NCI-H774 (cell line): ENCODE results near the gene LMBR1.
"Not testable (repeated sequence)": the region's sequence is repeated elsewhere in the genome, so short reads cannot be mapped to it uniquely, and the experiment has no call there.

Experiments
- DNase-seq: peaks from one replicate; lab custom pipeline; 2025; lab: John Stamatoyannopoulos, UW

The LMBR1 gene

DNA sequence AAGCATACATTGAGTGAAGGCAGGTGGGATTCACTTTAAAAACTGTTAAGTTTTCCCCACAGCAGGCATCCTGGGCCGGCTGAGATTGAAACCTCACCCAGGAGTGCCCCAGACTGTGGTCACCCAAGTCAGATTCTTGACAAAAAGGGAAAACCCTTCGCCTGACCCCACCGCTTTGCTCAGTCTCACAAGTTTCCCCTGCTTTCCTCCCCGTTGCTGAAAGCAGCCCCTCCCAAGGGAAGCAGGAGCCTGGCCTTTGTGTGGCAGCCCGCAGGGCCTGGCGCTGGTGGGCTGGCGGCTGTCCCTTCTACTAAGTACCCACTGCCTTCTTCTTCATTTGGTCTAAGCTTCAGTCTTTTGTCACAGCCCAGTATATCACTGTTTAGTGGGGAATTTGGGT, 236.4 kb downstream of the LMBR1 start:
- DNase-seq = no peak

DNA sequence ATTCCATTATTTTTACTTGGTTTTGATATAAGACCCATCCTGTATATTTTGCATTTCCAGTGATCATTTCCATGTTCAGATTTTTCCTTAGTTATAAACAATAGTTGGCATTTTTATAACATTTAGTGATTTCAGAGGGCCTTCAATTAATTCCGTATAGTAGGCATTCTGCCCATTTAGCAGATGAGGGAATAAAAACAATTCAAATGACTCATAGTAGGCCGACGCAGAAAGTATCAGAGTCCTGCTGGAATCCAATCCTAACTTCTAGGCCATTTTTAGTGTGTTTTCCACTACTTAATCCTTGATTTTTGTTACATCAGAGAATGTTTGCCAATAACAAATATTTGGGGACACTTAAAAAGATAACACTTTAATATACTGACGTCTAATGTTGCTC, 237.0 kb downstream of the LMBR1 start:
- DNase-seq = no peak

DNA sequence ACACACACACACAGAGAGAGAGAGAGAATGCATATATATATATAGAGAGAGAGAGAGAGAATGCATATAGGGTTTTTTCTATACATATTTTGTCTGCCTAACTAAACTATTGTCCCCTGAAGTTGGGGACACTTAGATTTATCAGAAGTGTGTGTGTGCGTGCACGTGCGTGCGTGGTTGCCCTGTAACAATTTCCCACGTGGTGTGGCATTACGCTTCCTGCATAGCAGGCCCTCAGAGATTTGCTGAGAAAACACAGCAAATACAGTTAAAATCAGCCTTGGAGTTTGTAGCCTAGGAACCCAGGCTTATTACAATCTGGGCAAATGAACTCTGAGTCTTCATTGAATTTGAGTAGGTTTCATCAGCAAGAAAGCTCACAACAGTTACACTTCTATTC, 237.7 kb downstream of the LMBR1 start:
- no peak for DNase-seq

DNA sequence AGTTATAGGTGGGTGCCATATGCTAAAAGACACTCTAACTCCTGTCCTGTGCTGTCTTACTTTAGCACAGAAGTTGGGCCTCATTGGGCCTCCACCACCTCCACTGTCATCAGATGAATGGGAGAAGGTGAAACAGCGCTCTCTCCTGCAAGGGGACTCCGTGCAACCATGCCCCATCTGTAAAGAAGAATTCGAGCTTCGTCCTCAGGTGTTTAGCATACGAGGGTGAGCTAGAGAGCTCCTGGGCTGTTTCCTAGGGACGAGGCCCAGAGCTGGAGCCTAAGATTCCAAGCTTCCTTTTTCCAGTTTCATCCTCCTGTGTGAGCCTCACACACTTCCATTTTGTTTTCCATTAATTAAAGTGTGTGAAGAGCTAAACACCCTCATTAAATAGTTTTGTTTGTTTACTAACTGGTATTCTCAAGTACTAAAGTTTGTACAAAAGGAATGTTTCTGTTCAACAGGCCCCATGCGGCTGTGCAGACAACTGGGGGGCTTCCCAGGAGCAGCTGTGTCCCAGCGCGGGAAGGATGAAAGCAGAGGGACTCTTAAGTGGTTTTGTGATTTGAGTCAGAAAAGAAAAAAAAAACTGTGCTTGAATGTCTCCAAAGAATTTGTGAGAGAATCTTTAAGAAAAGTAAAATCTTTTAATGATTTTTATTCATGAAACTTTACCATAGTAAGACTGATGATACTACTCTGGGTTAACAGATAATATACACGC, 238.3 kb downstream of the LMBR1 start:
- DNase-seq = no peak

DNA sequence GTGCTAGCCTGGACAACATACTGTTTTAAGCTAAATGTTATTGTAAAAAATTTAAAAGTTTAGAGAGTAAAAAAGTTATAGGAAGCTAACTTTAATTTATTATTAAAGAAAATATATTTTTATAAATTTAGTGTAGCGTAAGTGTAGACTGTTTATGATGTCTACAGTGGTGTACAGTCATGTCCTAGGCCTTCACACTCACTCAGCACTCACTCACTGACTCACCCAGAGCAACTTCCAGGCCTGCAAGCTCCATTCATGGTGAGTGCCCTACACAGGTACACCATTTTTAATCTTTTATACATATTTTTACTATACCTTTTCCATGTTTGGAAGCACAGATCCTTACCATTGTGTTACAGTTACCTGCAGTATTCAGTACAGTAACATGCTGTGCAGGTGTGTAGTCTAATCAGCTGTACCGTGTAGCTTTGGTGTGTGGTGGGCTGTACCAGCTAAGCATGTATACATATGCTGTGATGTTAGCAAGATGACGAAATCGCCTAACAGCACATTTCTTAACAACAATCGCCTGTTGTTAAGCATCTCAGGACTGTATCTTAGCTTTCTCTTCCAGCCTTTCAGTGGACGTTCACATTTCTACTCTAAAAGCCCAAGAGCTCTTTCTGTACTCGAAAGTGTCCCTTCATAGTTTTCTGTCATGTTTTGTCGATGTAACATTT, 240.0 kb downstream of the LMBR1 start:
- no peak for DNase-seq

DNA sequence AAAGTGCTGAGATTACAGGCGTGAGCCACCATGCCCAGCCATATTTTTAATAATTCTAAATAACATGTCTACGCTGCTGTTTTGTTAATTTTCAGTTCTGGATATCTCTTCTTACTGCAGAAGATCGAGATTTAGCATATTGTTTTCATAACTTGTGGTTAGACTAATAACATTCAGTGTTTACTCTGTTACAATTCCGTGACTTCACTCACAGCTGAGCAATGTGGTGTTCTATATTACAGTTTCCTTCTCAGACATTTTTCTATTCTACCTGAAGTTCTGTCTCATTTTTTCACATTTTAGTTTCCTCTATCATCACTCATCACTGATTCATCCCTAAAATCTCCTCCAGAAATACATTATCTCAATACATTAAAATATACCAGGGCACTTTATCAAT, 241.5 kb downstream of the LMBR1 start:
- no peak for DNase-seq

GRCh38 chr7:156650042-156650441, 242.9 kb downstream of the LMBR1 start:
- no peak for DNase-seq

DNA sequence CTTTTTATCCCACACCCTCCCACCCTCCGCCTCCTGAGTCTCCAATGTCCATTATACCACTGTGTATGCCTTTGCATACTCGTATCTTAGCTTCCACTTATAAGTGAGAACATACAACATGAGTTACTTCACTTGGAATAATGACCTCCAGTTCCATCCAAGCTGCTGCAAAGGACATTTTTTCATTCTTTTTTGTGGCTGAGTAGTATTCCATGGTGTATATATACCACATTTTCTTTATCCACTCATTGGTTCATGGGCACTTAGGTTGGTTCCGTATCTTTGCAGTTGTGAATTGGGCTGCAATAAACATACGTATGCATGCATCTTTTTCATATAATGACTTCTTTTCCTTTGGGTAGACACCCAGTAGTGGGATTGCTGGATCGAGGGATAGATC, 245.7 kb downstream of the LMBR1 start:
- DNase-seq = not testable (repeated sequence)

GRCh38 chr7:156642306-156643045, 250.5 kb downstream of the LMBR1 start:
- no peak for DNase-seq

- peak; percentile 19 for DNase-seq
These were observed 252.0 kb downstream of the LMBR1 start for GRCh38 chr7:156640949-156641485.

DNA sequence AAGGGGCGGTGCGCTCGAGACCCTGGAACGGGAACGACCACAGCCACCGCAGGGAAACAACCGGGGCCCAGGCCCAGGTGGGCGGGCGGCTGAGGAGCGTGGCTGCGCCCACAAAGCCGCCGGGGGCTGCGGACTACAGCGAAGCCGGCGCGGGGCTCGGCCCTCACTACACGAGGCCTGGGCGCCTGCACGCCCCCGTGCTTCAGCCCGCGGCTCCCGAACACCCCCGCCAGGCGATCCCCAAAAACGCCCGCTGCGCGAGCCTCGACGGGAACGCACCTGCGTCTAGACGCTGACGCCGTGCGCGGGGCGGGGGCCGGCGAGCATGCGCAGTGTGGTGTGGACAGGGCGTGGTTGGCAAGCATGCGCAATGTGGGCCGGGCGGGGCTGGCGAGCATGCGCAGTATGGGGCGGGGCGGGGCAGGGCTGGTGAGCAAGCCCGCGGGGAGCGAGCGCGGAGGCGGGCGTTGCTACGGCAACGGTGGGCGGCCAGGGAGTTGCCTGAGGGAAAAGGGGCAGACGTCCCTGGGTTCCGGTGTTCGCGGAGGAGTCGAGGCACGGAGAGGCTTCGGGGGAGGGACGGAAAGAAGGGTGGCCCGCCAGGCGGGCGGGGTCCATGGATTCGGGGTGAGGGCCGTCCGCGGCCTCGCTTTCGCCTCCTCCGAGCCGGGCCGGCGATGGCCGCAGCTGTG, 252.6 kb downstream of the LMBR1 start, which contains the start of gene RNF32:
TSS of gene RNF32 (plus strand) at position 518 of the 692 bp plus-strand sequence. CDS start 3,104 bp downstream, outside the sequence.
- peak; percentile 94 for DNase-seq

DNA sequence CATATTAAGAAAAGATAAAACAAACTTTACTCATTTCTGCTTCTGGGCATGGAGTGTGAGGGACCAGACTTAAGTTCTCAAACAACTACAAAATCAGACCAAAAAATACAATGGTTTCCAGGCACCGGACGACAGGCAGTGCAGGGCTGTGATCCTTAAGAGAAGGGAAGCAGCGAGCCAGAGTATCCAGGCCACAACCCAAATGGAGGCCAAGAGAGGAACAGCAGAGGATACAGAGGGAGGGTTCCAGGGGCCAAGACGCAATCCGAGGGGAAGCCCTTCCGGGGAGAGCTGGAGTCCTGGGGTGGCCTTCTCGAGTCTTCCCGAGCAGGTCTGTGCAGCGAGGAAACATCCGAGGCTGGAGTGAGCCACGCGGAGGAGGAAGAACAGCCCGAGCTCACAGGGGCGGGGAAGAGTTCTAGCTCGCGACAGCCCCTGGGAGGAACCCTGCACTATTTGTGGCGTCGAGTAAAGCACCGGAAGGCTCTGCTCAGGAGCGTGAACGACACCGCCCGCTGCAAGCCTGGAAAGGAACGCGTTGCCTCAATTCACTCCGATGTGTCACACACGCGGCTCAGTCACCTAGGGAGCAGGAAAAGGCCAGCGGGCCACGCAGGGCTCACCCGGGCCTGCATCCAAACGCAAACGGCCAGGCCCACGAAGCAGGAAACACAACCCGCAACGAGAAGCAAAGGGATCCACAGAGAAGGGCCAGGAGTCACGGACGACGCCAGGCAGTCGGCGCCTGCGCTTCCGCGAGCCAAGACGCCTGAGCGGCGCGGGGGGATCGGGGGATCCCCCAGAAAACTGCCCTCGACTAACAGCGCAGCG, 253.3 kb downstream of the LMBR1 start:
- no peak for DNase-seq

DNA sequence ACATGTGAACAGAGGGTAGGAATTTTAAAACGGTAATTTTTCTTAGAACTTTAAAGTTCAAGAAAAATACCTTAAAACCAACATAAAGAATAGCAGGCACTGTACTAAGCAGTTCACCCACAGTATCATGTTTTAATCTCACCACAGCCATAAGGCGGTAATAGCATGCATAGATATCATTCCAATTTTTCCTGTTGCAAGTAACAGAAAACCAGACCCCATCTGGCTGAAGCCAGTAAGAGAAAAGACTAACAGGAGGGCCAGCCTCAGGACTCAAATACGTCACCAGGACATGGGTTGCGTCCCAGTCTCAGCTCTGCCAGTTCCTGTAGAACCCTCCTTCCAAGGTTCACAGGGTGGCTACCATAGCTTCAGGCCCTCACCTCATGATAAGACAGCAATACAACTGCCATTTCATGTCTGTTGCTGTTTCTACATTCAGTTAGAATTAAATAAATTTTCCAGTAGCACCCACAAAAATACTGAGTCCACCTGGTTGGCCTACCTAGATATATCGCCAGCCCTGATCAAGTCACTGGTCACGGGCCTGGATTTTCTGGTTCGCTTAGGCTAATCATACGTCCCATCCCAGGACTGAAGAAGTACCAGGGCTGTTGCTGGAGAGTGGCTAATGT, 254.4 kb downstream of the LMBR1 start:
- DNase-seq = no peak

- not testable (repeated sequence) for DNase-seq
These were observed 255.9 kb downstream of the LMBR1 start for GRCh38 chr7:156637093-156637492.

- DNase-seq = no peak
These were observed 257.2 kb downstream of the LMBR1 start for GRCh38 chr7:156635529-156636385.

DNA sequence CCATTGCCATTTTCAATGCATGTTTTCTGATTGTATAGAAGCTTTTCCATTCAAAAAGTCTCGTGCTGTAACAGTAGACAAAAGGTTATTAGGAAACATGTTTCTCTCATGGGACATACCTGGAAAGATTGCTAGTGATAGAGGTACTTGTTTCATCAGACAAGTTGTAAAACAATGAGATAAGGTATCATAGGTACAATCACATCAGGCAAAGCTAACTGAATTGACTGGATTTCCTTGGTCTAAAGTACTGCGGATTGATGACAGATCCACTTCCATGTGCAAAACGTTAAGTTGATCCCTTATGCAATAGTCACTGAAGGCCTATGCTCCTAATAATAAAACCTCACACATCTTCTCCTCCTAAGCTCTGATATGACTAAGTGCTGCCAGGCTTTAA, 258.9 kb downstream of the LMBR1 start:
- DNase-seq = no peak

DNA sequence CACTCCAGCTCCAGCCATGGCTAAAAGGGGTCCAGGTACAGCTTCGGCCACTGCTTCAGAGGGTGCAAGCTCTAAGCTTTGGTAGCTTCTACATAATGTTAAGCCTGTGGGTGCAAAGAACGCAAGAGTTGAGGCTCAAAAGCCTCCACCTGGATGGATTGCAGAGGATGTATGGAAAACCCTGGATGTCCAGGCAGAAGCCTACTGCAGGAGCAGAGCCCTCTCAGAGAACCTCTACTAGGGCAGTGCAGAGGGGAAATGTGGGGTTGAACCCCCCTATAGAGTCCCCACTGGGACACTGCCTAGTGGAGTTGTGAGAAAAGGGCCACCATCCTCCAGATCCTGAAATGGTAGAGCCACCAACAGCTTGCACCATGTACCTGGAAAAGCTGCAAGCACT, 263.1 kb downstream of the LMBR1 start:
- DNase-seq = no peak

GRCh38 chr7:156628562-156628961, 264.4 kb downstream of the LMBR1 start:
- DNase-seq = no peak
